Activated CD4-positive, alpha-beta T cell treated with anti-CD3 and anti-CD28 coated beads, Interleukin-2, amount 10 ng/mL, durations not matched to agents 7 days and 5 days (primary cell): Measurements from ENCODE around the gene OR5H14. TPM values are rescaled to one million over a fixed set of nuclear protein-coding genes. Genes with fewer than 3 reads are reported as not detected.
"Not testable (repeated sequence)": the region's sequence is repeated elsewhere in the genome, so short reads cannot be mapped to it uniquely, and the experiment has no call there.

ENCODE experiments used
- CTCF ChIA-PET: fragments of 350-600 bp; sonication (Branson Sonifier 250); formaldehyde crosslinking; loops from one replicate; lab custom pipeline; 2021; ENCODE audit warnings: antibody characterized with exemption; lab: Charles Lee
- POLR2A ChIA-PET: fragments of 350-600 bp; sonication (Branson Sonifier 250); formaldehyde crosslinking; loops from one replicate; lab custom pipeline; 2021; ENCODE audit warnings: antibody characterized with exemption; lab: Charles Lee
- DNase-seq: peaks from one replicate; pipeline ENCODE4 v3.0.0-alpha.2; 2020
- H3K27ac Mint-ChIP-seq: one replicate; pipeline ENCODE4 v1.8.0; 2021; ENCODE audit warnings: mild to moderate bottlenecking, moderate library complexity, mixed read lengths
- H3K27me3 Mint-ChIP-seq: one replicate; pipeline ENCODE4 v1.8.0; 2021; ENCODE audit warnings: mixed read lengths
- H3K36me3 Mint-ChIP-seq: one replicate; pipeline ENCODE4 v1.8.0; 2021; ENCODE audit warnings: low read depth, mixed read lengths
- H3K4me1 Mint-ChIP-seq: one replicate; pipeline ENCODE4 v1.8.0; 2021; ENCODE audit warnings: mixed read lengths
- H3K4me3 Mint-ChIP-seq: one replicate; pipeline ENCODE4 v1.8.0; 2021; ENCODE audit warnings: mild to moderate bottlenecking, moderate library complexity, mixed read lengths
- H3K9me3 Mint-ChIP-seq: one replicate; pipeline ENCODE4 v1.8.0; 2021; ENCODE audit warnings: mixed read lengths
- total RNA-seq, 2 experiments: library from RNA; stranded (reverse); gene quantifications; one replicate each; pipeline ENCODE4 v1.2.3, GENCODE V29; 2021

Gene OR5H14
- not detected for total RNA-seq

DNA sequence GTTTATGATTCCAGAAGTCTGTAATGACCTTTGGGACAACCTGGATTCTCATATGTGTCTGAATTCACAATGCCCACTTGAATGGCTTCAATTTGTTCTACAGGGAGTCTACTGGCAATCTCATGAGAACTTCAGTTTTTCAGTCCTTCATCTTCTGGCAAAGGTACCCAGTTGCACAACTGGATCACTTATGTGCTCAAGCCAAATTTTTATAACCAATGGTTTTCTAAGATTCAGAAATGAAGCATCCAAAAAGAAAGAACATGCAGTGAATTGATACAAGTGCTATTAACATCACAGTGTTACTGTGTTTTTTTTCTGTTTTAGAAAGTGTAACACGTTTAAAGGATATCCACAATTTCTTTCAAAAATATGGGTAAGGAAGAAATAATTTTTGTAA lies at the start of gene OR5H14:
Gene OR5H14, plus strand, starts transcription at position 301 of the 400 bp plus-strand sequence. CDS start 1,907 bp downstream, outside the sequence.
- Mint-ChIP-seq H3K4me1 (no peaks in the 10 kb centered on the region), H3K27ac (no peak within 1 kb of the TSS), H3K27me3 (peaks cover 12% of the 10 kb centered on the region), H3K9me3 (peaks cover 2% of the 10 kb centered on the region), H3K4me3 (no peak within 1 kb of the TSS), H3K36me3 (no peaks in the 10 kb centered on the region)
- ChIA-PET CTCF (no interaction called here), POLR2A (no interaction called here)
- DNase-seq = no peak

GRCh38 chr3:98099848-98100247 lies 47.4 kb upstream of the OR5H14 start:
- DNase-seq = no peak
- ChIA-PET CTCF (no interaction called here), POLR2A (no interaction called here)
- Mint-ChIP-seq H3K27me3 (no peaks in the 10 kb centered on the region), H3K36me3 (no peaks in the 10 kb centered on the region), H3K4me3 (no peak overlapping the region), H3K9me3 (no peaks in the 10 kb centered on the region), H3K4me1 (no peaks in the 10 kb centered on the region), H3K27ac (no peak overlapping the region)

- peaks cover 8% of the 10 kb centered on the region for H3K27me3 Mint-ChIP-seq
- no peak overlapping the region for H3K4me3 Mint-ChIP-seq
- ChIA-PET POLR2A (no interaction called here), CTCF (interaction anchor here (0.6 kb wide), 1 partner anchor 899 kb away, joined by 4 read pairs; no protein-coding TSS in a partner anchor)
- DNase-seq = no peak
- peaks cover 10% of the 10 kb centered on the region for H3K9me3 Mint-ChIP-seq
- no peaks in the 10 kb centered on the region for H3K36me3 Mint-ChIP-seq
- no peaks in the 10 kb centered on the region for H3K4me1 Mint-ChIP-seq
- no peak overlapping the region for H3K27ac Mint-ChIP-seq
These were observed 39.1 kb upstream of the OR5H14 start for GRCh38 chr3:98108162-98108561.

DNA sequence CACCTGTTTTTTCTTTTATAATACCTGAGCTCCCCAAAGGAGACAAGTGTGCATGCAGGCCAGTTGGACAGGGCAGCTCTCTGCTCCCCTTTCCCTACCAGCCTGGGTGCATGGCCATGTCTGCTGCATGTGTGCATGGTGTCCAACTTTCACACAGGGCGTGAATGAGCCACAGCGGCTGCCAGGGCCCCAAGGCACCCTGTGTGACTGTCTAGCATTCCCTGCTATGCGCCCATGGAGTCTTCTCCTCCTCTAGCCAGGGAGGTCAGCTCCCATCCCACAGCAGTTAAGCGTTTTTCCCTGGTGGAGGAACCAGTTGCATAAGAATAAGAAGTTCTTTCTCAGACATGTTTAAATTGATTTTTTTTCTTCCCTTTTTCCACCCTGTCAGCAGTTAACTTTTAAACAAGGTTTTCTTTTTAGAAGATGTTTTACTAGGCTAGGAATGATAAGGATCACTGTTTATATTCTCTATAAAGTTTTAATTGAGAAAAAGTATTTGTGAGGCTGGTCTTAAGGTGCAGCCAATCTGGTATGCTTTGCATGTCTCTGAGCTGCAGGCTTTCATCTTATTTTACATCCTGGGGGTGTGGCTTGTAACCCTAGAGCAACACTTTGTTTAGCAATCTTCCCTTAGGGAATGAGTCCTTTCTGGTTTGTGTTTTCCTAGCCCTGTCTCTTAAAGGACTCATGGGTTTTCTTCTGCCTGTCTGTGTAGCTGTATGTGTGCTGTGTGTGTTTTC lies 37.3 kb upstream of the OR5H14 start:
- no peak overlapping the region for H3K4me3 Mint-ChIP-seq
- H3K4me1 Mint-ChIP-seq = no peaks in the 10 kb centered on the region
- ChIA-PET POLR2A (no interaction called here), CTCF (no interaction called here)
- H3K36me3 Mint-ChIP-seq = no peaks in the 10 kb centered on the region
- peaks cover 10% of the 10 kb centered on the region for H3K9me3 Mint-ChIP-seq
- no peak overlapping the region for H3K27ac Mint-ChIP-seq
- H3K27me3 Mint-ChIP-seq = peaks cover 8% of the 10 kb centered on the region
- no peak for DNase-seq

- no peak for DNase-seq
- no peak overlapping the region for H3K4me3 Mint-ChIP-seq
- POLR2A ChIA-PET = no interaction called here
- H3K4me1 Mint-ChIP-seq = no peaks in the 10 kb centered on the region
- H3K27ac Mint-ChIP-seq = no peak overlapping the region
- peaks cover 10% of the 10 kb centered on the region for H3K9me3 Mint-ChIP-seq
- H3K27me3 Mint-ChIP-seq = peaks cover 8% of the 10 kb centered on the region
- CTCF ChIA-PET = no interaction called here
- no peaks in the 10 kb centered on the region for H3K36me3 Mint-ChIP-seq
These were observed 36.8 kb upstream of the OR5H14 start for GRCh38 chr3:98110550-98110908.

DNA sequence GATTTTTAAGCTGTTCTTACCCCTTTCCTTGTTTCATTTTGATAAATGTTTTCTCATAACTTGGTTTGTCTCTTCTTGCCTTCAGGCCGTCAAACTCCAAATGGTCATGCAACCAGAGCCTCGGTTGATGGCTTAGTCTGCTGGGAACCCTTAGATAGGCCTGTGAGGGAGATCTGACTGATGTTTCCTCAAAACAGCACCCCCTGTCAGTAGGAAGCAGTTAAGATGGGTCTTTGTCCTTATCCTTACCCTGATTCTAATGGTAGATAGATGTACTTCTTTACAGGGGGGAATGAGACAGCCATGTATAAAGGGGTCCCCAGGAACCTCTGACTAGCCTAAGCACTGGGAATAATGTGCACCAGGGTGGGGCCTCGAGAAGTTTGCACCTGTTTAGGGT lies 33.0 kb upstream of the OR5H14 start:
- H3K27me3 Mint-ChIP-seq = no peaks in the 10 kb centered on the region
- CTCF ChIA-PET = no interaction called here
- POLR2A ChIA-PET = no interaction called here
- no peaks in the 10 kb centered on the region for H3K36me3 Mint-ChIP-seq
- no peaks in the 10 kb centered on the region for H3K4me1 Mint-ChIP-seq
- DNase-seq = no peak
- H3K4me3 Mint-ChIP-seq = no peak overlapping the region
- H3K9me3 Mint-ChIP-seq = peaks cover 10% of the 10 kb centered on the region
- H3K27ac Mint-ChIP-seq = no peak overlapping the region

DNA sequence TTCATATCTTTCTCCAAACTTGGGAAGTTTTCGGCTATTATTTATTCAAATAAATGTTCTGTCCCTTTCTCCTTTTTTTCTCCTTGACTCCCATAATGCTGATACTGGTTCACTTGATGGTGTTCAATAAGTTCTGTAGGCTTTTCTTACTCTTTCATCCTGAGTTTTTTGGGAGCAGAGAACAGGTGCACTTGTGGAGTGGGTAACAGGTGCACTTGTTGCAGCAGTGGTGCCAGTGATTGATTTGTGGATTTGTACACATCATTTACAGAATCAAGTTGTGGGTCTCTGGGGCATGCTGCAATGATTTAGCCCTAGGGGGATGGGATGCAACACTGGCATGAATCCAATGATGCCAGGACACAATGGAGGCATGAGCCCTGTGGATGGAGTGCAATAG lies 31.6 kb upstream of the OR5H14 start:
- H3K4me3 Mint-ChIP-seq = no peak overlapping the region
- no peaks in the 10 kb centered on the region for H3K36me3 Mint-ChIP-seq
- H3K9me3 Mint-ChIP-seq = peaks cover 8% of the 10 kb centered on the region
- no peaks in the 10 kb centered on the region for H3K4me1 Mint-ChIP-seq
- ChIA-PET POLR2A (no interaction called here), CTCF (no interaction called here)
- no peak for DNase-seq
- H3K27ac Mint-ChIP-seq = no peak overlapping the region
- H3K27me3 Mint-ChIP-seq = no peaks in the 10 kb centered on the region

- no peaks in the 10 kb centered on the region for H3K4me1 Mint-ChIP-seq
- no peak for DNase-seq
- ChIA-PET POLR2A (no interaction called here), CTCF (no interaction called here)
- no peaks in the 10 kb centered on the region for H3K9me3 Mint-ChIP-seq
- no peaks in the 10 kb centered on the region for H3K36me3 Mint-ChIP-seq
- no peak within 1 kb of the TSS for H3K4me3 Mint-ChIP-seq
- no peaks in the 10 kb centered on the region for H3K27me3 Mint-ChIP-seq
- H3K27ac Mint-ChIP-seq = no peak within 1 kb of the TSS
These were observed 16.9 kb upstream of the OR5H14 start, which contains the start of gene OR5H1 for GRCh38 chr3:98130421-98130820. OR5H1 (plus strand) TSS chr3:98130721; CDS start chr3:98132698, 1,977 bp downstream.

- Mint-ChIP-seq H3K9me3 (no peaks in the 10 kb centered on the region), H3K27me3 (no peaks in the 10 kb centered on the region), H3K36me3 (no peaks in the 10 kb centered on the region), H3K4me1 (no peaks in the 10 kb centered on the region), H3K4me3 (no peak overlapping the region), H3K27ac (no peak overlapping the region)
- DNase-seq = no peak
- POLR2A ChIA-PET = no interaction called here
- CTCF ChIA-PET = no interaction called here
These were observed 10.6 kb upstream of the OR5H14 start for GRCh38 chr3:98136631-98137030.

DNA sequence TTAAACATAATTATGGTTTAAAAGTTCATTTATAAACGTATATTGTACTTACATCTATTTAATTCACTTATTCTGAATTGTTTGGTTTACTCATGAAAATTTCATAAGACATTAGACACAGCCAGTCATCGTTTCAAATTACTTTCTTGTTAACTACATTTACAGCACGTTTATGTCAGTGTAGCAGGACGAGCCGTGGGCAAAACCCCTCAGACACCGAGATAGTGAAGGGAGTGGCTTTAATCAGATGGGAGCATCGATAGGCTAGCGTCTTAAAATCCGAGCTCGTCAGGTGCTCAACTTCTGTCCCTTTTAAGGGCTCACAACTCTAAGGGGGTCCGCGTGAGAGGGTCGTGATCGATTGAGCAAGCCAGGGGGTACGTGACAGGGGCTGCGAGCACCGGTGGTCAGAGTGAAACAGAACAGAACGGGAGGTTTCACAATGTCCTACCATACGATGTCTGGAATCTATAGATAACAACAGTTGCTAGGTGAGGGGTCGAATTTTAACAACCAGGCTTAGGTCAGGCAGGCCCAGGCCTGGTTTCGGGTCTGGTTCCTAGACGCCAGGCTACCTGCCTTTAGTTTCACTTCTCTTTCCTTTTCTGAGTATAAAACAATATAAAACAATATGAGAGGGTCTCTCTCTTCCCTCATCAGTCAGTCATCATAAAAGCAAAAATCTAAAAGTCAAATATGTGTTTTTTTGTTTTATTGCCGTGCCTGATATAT lies 9.3 kb upstream of the OR5H14 start:
- POLR2A ChIA-PET, H3K9me3 Mint-ChIP-seq, H3K4me1 Mint-ChIP-seq, CTCF ChIA-PET, H3K27me3 Mint-ChIP-seq, H3K4me3 Mint-ChIP-seq, DNase-seq, H3K27ac Mint-ChIP-seq, H3K36me3 Mint-ChIP-seq: not testable (repeated sequence)

GRCh38 chr3:98140531-98140930 lies 6.7 kb upstream of the OR5H14 start:
- DNase-seq = no peak
- Mint-ChIP-seq H3K4me1 (no peaks in the 10 kb centered on the region), H3K27ac (no peak overlapping the region), H3K36me3 (no peaks in the 10 kb centered on the region), H3K4me3 (no peak overlapping the region), H3K9me3 (no peaks in the 10 kb centered on the region), H3K27me3 (peaks cover 9% of the 10 kb centered on the region)
- CTCF ChIA-PET = no interaction called here
- POLR2A ChIA-PET = no interaction called here

GRCh38 chr3:98148751-98149150 lies 1.5 kb downstream of the OR5H14 start:
- Mint-ChIP-seq H3K27me3 (peaks cover 8% of the 10 kb centered on the region), H3K4me3 (no peak overlapping the region), H3K27ac (no peak overlapping the region), H3K9me3 (peaks cover 2% of the 10 kb centered on the region), H3K4me1 (no peaks in the 10 kb centered on the region), H3K36me3 (no peaks in the 10 kb centered on the region)
- DNase-seq = no peak
- ChIA-PET CTCF (no interaction called here), POLR2A (no interaction called here)

DNA sequence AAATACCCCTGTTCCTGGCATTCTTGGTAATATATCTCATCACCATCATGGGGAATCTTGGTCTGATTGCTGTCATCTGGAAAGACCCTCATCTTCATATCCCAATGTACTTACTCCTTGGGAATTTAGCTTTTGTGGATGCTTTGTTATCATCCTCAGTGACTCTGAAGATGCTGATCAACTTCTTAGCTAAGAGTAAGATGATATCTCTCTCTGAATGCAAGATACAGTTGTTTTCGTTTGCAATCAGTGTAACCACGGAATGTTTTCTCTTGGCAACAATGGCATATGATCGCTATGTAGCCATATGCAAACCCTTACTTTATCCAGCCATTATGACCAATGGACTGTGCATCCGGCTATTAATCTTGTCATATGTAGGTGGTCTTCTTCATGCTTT lies 2.2 kb downstream of the OR5H14 start:
- H3K4me1 Mint-ChIP-seq, H3K27me3 Mint-ChIP-seq, H3K27ac Mint-ChIP-seq, POLR2A ChIA-PET, H3K36me3 Mint-ChIP-seq, DNase-seq, H3K9me3 Mint-ChIP-seq, CTCF ChIA-PET, H3K4me3 Mint-ChIP-seq: not testable (repeated sequence)
